Brain microvascular endothelial cell (primary cell): ENCODE results near the gene DGKB.

ENCODE experiments used
- DNase-seq: peaks from one replicate; pipeline ENCODE4 v3.0.0-alpha.2; 2020
- H3K27ac ChIP-seq: fragments of 250-450 bp; sonication (Bioruptor Pico); 2 replicates; pipeline ENCODE4 v1.5.1; 2020; ENCODE audit warnings: mild to moderate bottlenecking, moderate library complexity
- H3K27me3 ChIP-seq: fragments of 250-450 bp; sonication (Bioruptor Pico); replicated peaks from 2 replicates; pipeline ENCODE4 v1.5.1; 2020; ENCODE audit warnings: mild to moderate bottlenecking
- H3K36me3 ChIP-seq: fragments of 250-450 bp; sonication (Bioruptor Pico); replicated peaks from 2 replicates; pipeline ENCODE4 v1.5.1; 2020; ENCODE audit warnings: mild to moderate bottlenecking
- H3K4me3 ChIP-seq: 2 replicates; pipeline ENCODE4 v1.5.1; 2011; ENCODE audit warnings: low read depth, mild to moderate bottlenecking, control low read depth, low read length, moderate library complexity
- in situ Hi-C: cut with HindIII; loops from 2 replicates; pipeline ENCODE4 v1.10.0; 2017; ENCODE audit warnings: low sequenced_read_pairs, low pct_ligation_motif_present
- TF ChIP-seq, protein P1 (sequence below): IDR thresholded peaks from 2 replicates; pipeline ENCODE4 v1.5.1; 2011; ENCODE audit warnings: low read depth, mild to moderate bottlenecking, moderate library complexity, low read length, control low read depth, inconsistent platforms; ENCODE audit errors: missing control alignments

Gene DGKB

DNA sequence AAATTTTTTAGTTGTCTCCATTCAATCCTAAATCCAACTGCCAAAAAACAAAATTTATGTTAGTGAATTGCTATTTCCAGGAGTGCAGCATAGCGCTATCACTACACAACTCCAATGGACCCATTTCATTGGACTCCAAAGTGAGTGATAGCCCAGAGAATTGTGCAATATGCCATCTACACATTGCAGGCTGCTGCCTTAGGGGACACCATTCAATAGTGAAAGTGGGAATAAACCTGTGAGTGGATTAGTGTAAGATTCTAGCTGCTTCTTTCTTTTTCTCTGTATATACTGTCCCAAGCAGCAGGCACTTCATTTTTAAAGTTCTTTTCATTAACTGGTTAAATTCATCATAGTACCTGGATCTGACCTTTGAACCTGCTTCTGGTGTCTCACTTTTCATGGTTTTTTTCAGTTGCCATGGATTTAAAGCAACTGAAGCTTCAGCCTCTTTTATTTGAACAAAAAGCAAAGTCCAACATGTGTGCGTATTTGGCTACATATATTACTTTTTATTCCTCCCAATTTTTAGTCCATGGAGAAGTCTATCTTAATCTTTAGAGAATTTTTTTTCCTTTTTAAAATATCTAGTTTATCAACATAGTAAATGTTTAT lies 97.3 kb downstream of the DGKB start:
- TF ChIP-seq, protein P1, sequence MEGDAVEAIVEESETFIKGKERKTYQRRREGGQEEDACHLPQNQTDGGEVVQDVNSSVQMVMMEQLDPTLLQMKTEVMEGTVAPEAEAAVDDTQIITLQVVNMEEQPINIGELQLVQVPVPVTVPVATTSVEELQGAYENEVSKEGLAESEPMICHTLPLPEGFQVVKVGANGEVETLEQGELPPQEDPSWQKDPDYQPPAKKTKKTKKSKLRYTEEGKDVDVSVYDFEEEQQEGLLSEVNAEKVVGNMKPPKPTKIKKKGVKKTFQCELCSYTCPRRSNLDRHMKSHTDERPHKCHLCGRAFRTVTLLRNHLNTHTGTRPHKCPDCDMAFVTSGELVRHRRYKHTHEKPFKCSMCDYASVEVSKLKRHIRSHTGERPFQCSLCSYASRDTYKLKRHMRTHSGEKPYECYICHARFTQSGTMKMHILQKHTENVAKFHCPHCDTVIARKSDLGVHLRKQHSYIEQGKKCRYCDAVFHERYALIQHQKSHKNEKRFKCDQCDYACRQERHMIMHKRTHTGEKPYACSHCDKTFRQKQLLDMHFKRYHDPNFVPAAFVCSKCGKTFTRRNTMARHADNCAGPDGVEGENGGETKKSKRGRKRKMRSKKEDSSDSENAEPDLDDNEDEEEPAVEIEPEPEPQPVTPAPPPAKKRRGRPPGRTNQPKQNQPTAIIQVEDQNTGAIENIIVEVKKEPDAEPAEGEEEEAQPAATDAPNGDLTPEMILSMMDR, result no peak
- H3K27me3 ChIP-seq, result no peaks in the 10 kb centered on the region
- no peak for DNase-seq
- no peak overlapping the region for H3K27ac ChIP-seq
- H3K36me3 ChIP-seq, result no peaks in the 10 kb centered on the region
- H3K4me3 ChIP-seq, result no peak overlapping the region
- in situ Hi-C loops, result no loop called here

DNA sequence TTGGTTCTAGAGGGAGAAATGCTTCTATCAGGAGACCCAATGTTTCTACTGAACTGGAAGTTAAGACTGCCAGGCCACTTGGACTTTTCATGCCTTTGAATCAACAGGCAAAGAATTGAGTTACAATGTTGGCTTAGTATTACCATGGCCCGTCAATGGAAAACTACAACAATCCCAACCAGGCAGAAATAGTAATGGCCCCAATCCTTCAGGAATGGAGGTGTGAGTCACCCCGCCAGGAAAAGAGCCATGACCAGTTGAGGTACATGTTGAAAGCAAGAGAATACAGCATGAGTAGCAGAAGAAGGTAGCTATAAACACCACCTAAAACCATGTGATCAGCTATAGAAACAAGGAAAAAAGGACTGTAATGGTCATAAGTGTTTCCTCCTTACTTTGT lies 101.9 kb downstream of the DGKB start:
- TF ChIP-seq, protein P1, result no peak
- in situ Hi-C loops, result no loop called here
- H3K27ac ChIP-seq, result no peak overlapping the region
- no peaks in the 10 kb centered on the region for H3K36me3 ChIP-seq
- H3K4me3 ChIP-seq, result no peak overlapping the region
- H3K27me3 ChIP-seq, result no peaks in the 10 kb centered on the region
- DNase-seq, result no peak

GRCh38 chr7:14793151-14793550 lies 109.4 kb downstream of the DGKB start:
- Histone ChIP-seq H3K27ac (no peak overlapping the region), H3K36me3 (no peaks in the 10 kb centered on the region), H3K4me3 (no peak overlapping the region), H3K27me3 (no peaks in the 10 kb centered on the region)
- in situ Hi-C loops, result no loop called here
- TF ChIP-seq, protein P1, result no peak
- DNase-seq, result no peak

DNA sequence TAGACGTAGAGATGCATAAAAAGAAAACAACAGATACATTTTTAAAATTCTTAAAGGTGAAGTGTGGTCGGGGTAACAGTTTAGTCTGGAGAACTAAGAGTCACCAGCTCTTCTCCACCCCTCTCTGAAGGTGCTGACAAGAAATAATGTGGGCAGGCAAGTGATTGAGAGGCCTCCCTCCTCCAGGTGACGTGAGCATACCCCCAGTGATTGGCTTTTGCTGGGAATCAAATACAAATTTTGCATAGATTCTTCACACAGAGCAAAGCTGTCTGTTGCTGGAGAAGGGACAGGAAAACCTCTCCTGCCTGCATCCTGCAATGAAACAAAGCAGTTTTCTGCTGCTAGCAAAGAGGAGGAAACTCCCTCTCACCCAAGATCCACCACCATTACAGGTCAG lies 115.0 kb downstream of the DGKB start:
- DNase-seq, result no peak
- Histone ChIP-seq H3K27me3 (no peaks in the 10 kb centered on the region), H3K36me3 (no peaks in the 10 kb centered on the region), H3K27ac (no peak overlapping the region), H3K4me3 (no peak overlapping the region)
- in situ Hi-C loops, result no loop called here
- TF ChIP-seq, protein P1, result no peak

DNA sequence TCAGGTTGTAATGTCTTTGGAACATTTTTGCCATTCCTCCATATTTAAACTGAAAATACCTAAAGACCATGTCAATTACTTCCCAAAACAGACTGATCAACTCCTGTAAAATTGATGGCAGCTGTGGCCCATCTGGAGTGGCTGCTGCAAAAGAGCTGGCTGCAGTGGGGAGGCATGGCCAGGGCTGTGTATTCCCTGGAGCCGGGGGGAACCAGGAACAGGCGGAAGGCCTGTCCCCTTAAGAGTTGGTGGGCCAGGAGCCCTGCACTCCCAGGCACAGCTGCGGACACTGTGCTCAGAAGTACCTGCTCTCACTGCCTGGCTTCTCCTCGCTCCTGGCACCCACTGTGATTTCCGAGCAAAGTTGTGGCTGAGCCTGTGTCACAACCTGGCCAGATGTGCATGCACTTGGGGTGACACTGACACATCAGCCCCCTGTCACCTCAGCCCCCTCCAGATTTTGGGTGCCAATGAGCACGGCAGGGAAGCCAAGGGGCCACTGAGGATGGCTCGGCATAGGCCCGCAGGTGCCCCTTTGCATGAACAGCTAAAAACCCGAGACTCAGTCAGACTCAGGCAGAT lies 116.1 kb downstream of the DGKB start:
- Histone ChIP-seq H3K36me3 (no peaks in the 10 kb centered on the region), H3K27ac (no peak overlapping the region), H3K4me3 (no peak overlapping the region), H3K27me3 (no peaks in the 10 kb centered on the region)
- TF ChIP-seq, protein P1, result no peak
- in situ Hi-C loops, result no loop called here
- no peak for DNase-seq

- in situ Hi-C loops, result no loop called here
- H3K27ac ChIP-seq, result no peak overlapping the region
- TF ChIP-seq, protein P1, result no peak
These were observed 124.7 kb downstream of the DGKB start for GRCh38 chr7:14777806-14778205.

More at GRCh38 chr7:14777806-14778205, 124.7 kb downstream of the DGKB start:
- H3K4me3 ChIP-seq, result no peak overlapping the region
- no peaks in the 10 kb centered on the region for H3K27me3 ChIP-seq
- H3K36me3 ChIP-seq, result no peaks in the 10 kb centered on the region
- no peak for DNase-seq
